H1 (cell line): ENCODE data around the gene ANKRD12. TPM values are rescaled to one million over a fixed set of nuclear protein-coding genes. Genes with fewer than 3 reads are reported as not detected.

Experiments
- CTCF ChIA-PET: fragments of 300-600 bp; sonication (Branson Sonifier 250); formaldehyde crosslinking; loops from one replicate; lab custom pipeline; 2021; ENCODE audit not compliant: partially characterized antibody; lab: Charles Lee
- POLR2A ChIA-PET: fragments of 300-600 bp; sonication (Branson Sonifier 250); formaldehyde crosslinking; loops from one replicate; lab custom pipeline; 2021; ENCODE audit warnings: inconsistent platforms; ENCODE audit not compliant: partially characterized antibody; lab: Charles Lee
- DNase-seq, 2 experiments: peaks; one replicate each; pipeline versions ENCODE4 v3.0.0 to v3.0.0-alpha.2; 2010 to 2022; ENCODE audit warnings: low spot score in 2 of 2, low read depth in 1 of 2, mixed read lengths in 1 of 2
- FAIRE-seq: peaks from 2 replicates; lab custom pipeline; 2011; peaks lifted over from hg19 to GRCh38; lab: Jason Lieb, UNC
- H2AFZ ChIP-seq: 2 replicates; pipeline ENCODE4 v1.8.1; 2012; ENCODE audit warnings: low read length, inconsistent platforms
- H2AK5ac ChIP-seq: 2 replicates; pipeline ENCODE4 v1.6.1; 2013; ENCODE audit warnings: low read depth, low read length
- H2BK120ac ChIP-seq: replicated peaks from 2 replicates; pipeline ENCODE3; 2013; ENCODE audit warnings: low read depth, low read length, inconsistent platforms
- H2BK12ac ChIP-seq: 2 replicates; pipeline ENCODE4 v1.6.1; 2013; ENCODE audit warnings: low read depth, low read length
- H2BK15ac ChIP-seq: 2 replicates; pipeline ENCODE4 v1.6.1; 2013; ENCODE audit warnings: low read length
- H2BK20ac ChIP-seq: 2 replicates; pipeline ENCODE4 v1.6.1; 2013; ENCODE audit warnings: low read length
- H2BK5ac ChIP-seq: 2 replicates; pipeline ENCODE4 v1.6.1; 2013; ENCODE audit warnings: low read depth, low read length
- H3K14ac ChIP-seq: 2 replicates; pipeline ENCODE4 v1.6.1; 2013; ENCODE audit warnings: inconsistent platforms; ENCODE audit not compliant: insufficient read length
- H3K18ac ChIP-seq: 2 replicates; pipeline ENCODE4 v1.6.1; 2013; ENCODE audit warnings: low read length; ENCODE audit errors: extremely low read depth
- H3K23ac ChIP-seq: 2 replicates; pipeline ENCODE4 v1.6.1; 2013; ENCODE audit warnings: inconsistent platforms; ENCODE audit not compliant: insufficient read length
- H3K23me2 ChIP-seq: 2 replicates; pipeline ENCODE4 v1.6.1; 2013; ENCODE audit warnings: low read depth, low read length
- H3K27ac ChIP-seq: 2 replicates; pipeline ENCODE4 v1.6.1; 2011; ENCODE audit warnings: low read depth, low read length, inconsistent platforms
- H3K27me3 ChIP-seq, 4 experiments: replicated peaks in 1 of 4; 1 replicate in 1 of 4; 2 replicates in 3 of 4; pipeline versions ENCODE4 v1.6.1 to v1.8.1; 2011 to 2013; ENCODE audit warnings: low read length in 3 of 4, mild to moderate bottlenecking in 3 of 4, inconsistent platforms in 2 of 4, mixed read lengths in 2 of 4, moderate library complexity in 1 of 4; ENCODE audit not compliant: control insufficient read depth in 3 of 4, insufficient read depth in 3 of 4; ENCODE audit errors: extremely low read depth in 1 of 4
- H3K36me3 ChIP-seq, 4 experiments: 2 replicates each; pipeline versions ENCODE4 v1.6.1 to v1.8.1; 2011 to 2013; ENCODE audit warnings: mild to moderate bottlenecking in 4 of 4, low read length in 3 of 4, moderate library complexity in 2 of 4, control low read depth in 1 of 4, inconsistent platforms in 1 of 4; ENCODE audit not compliant: insufficient read depth in 4 of 4, control insufficient read depth in 2 of 4
- H3K4ac ChIP-seq: replicated peaks from 2 replicates; pipeline ENCODE3; 2013; ENCODE audit warnings: low read length, low read depth, mixed read lengths, inconsistent platforms; ENCODE audit not compliant: insufficient read length
- H3K4me1 ChIP-seq, 4 experiments: replicated peaks in 1 of 4; 1 replicate in 1 of 4; 2 replicates in 3 of 4; pipeline versions ENCODE4 v1.6.1 to v1.8.1; 2011 to 2013; ENCODE audit warnings: low read length in 3 of 4, inconsistent platforms in 2 of 4, mixed read lengths in 1 of 4; ENCODE audit not compliant: insufficient read depth in 4 of 4, control insufficient read depth in 3 of 4
- H3K4me2 ChIP-seq, 2 experiments: 2 replicates each; pipeline versions ENCODE4 v1.6.1 to v1.8.1; 2011 to 2013; ENCODE audit warnings: low read depth in 2 of 2, low read length in 2 of 2, control low read depth in 1 of 2, inconsistent platforms in 1 of 2, mild to moderate bottlenecking in 1 of 2; ENCODE audit not compliant: insufficient read depth in 1 of 2
- H3K4me3 ChIP-seq, 4 experiments: fragments of 200-600, 300-600 bp in 1 of 4; sonication (generic), shearing (Covaris generic), sonication (Bioruptor Twin) in 1 of 4; 2 replicates each; pipeline versions ENCODE4 v1.5.1 to v1.8.1; 2011 to 2016; ENCODE audit warnings: low read length in 4 of 4, low read depth in 3 of 4, control low read depth in 2 of 4, inconsistent platforms in 2 of 4, mild to moderate bottlenecking in 2 of 4, mixed read lengths in 1 of 4, moderate library complexity in 1 of 4; ENCODE audit not compliant: insufficient read depth in 2 of 4; ENCODE audit errors: extremely low read depth in 1 of 4
- H3K56ac ChIP-seq: replicated peaks from 2 replicates; pipeline ENCODE3; 2013; ENCODE audit warnings: low read depth, mild to moderate bottlenecking, mixed read lengths, low read length, inconsistent platforms; ENCODE audit not compliant: insufficient read length
- H3K79me1 ChIP-seq: 2 replicates; pipeline ENCODE4 v1.6.1; 2013; ENCODE audit warnings: low read depth, low read length, control low read depth
- H3K79me2 ChIP-seq, 2 experiments: 2 replicates each; pipeline versions ENCODE4 v1.6.1 to v1.8.1; 2012 to 2013; ENCODE audit warnings: low read length in 2 of 2, mild to moderate bottlenecking in 2 of 2, inconsistent platforms in 1 of 2; ENCODE audit not compliant: insufficient read depth in 2 of 2, control insufficient read depth in 1 of 2
- H3K9ac ChIP-seq, 4 experiments: replicated peaks in 1 of 4; 1 replicate in 1 of 4; 2 replicates in 3 of 4; pipeline versions ENCODE4 v1.6.1 to v1.8.1; 2011 to 2013; ENCODE audit warnings: low read depth in 3 of 4, low read length in 3 of 4, control low read depth in 2 of 4, mild to moderate bottlenecking in 2 of 4, moderate library complexity in 2 of 4, inconsistent platforms in 1 of 4; ENCODE audit errors: extremely low read depth in 1 of 4
- H3K9me3 ChIP-seq, 2 experiments: 2 replicates each; pipeline versions ENCODE4 v1.6.1 to v1.8.1; 2012 to 2013; ENCODE audit warnings: mild to moderate bottlenecking in 2 of 2, moderate library complexity in 2 of 2, control low read depth in 1 of 2, inconsistent platforms in 1 of 2, low read depth in 1 of 2, low read length in 1 of 2, mixed read lengths in 1 of 2; ENCODE audit not compliant: insufficient read depth in 2 of 2
- H4K20me1 ChIP-seq, 2 experiments: replicated peaks in 1 of 2; 2 replicates each; pipeline versions ENCODE3 to v1.8.1; 2011 to 2013; ENCODE audit warnings: inconsistent platforms in 2 of 2, low read length in 2 of 2, mild to moderate bottlenecking in 1 of 2; ENCODE audit not compliant: insufficient read depth in 2 of 2, control insufficient read depth in 1 of 2
- H4K5ac ChIP-seq: 2 replicates; pipeline ENCODE4 v1.6.1; 2013; ENCODE audit warnings: low read length, low read depth, mixed read lengths, inconsistent platforms; ENCODE audit not compliant: insufficient read length
- H4K8ac ChIP-seq: 2 replicates; pipeline ENCODE4 v1.8.0; 2013; ENCODE audit warnings: mild to moderate bottlenecking, moderate library complexity, low read length, inconsistent platforms; ENCODE audit not compliant: insufficient read depth; ENCODE audit errors: extremely low read depth
- H4K91ac ChIP-seq: replicated peaks from 2 replicates; pipeline ENCODE3; 2013; ENCODE audit warnings: low read length, mixed read lengths, inconsistent platforms; ENCODE audit not compliant: insufficient read length
- JUN ChIP-seq: IDR thresholded peaks from 2 replicates; pipeline ENCODE4 v1.6.1; 2011; ENCODE audit warnings: low read depth, mild to moderate bottlenecking, improper control_type of control experiment, low read length
- TAF7 ChIP-seq: optimal IDR thresholded peaks from 2 replicates; pipeline ENCODE3; 2011; ENCODE audit warnings: low read depth, mild to moderate bottlenecking, inconsistent platforms, low read length, moderate library complexity, borderline replicate concordance
- WGBS, 2 experiments: shearing (Covaris generic) in 1 of 2; methylation state at CpG; one replicate each; pipeline versions ENCODE4 v1.1.6 to v1.1.7; 2013 to 2015; ENCODE audit warnings: low lambda C conversion rate in 2 of 2, mixed read lengths in 2 of 2, inconsistent platforms in 1 of 2, low coverage in 1 of 2, missing lambda C conversion rate in 1 of 2; ENCODE audit not compliant: insufficient replicate concordance in 2 of 2, insufficient coverage in 1 of 2, insufficient read length in 1 of 2; ENCODE audit errors: extremely low coverage in 1 of 2, missing lambda C conversion rate in 1 of 2; 5-methylcytosine and 5-hydroxymethylcytosine counted together
- polyA plus RNA-seq, 7 experiments: library from polyadenylated mRNA; depleted of rRNA in 3 of 7; stranded (reverse) in 5 of 7; unstranded in 2 of 7; fragments of >200 nt in 5 of 7; fragments of 200-250 nt in 2 of 7; gene quantifications; 1 replicate in 5 of 7; 2 replicates in 1 of 7; 4 replicates in 1 of 7; pipeline versions ENCODE4 v1.2.1 to v1.2.3, GENCODE V29; 2011 to 2013; ENCODE audit warnings: missing spikeins in 2 of 7, mixed read lengths in 2 of 7
- total RNA-seq: library from RNA; stranded (reverse); fragmentation: NEBNext Ultra II Directional; extraction: Animal tissue kit (Norgen Biotek cat#: 25700); gene quantifications from 2 replicates; pipeline ENCODE4 v1.2.1, GENCODE V29; 2021

ANKRD12 gene
- total and polyA plus RNA-seq, 2 of the 8 experiments (the other 6 are each of a cell fraction or from before 2014, with no cell fraction given): 2.6 to 37.9 TPM

DNA sequence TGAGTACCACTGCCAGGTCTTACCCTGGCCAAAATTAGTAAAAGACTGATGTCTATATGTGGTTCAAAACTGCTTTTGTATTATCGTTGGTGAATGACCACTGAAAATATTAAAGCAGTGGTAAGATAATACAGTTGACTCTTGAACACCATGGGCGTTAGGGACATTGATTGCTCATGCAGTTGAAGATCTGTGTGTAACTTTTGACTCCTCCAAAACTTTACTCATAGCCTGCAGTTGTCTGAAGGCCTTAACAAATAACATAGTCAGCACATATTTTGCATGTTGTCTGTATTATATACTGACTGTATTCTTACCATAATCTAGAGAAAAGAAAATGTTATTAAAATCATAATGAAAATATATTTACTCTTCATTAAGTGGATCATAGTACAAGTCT is 5.8 kb upstream of the ANKRD12 start:
- Histone ChIP-seq H3K4me1 (no peaks in the 10 kb centered on the region), H3K9me3 (no peaks in the 10 kb centered on the region), H3K79me2 (0 out of 4 replicates have a peak, but pooled peaks cover 0 to 2% of the 10 kb centered on the region in 2 experiments), H3K27ac (no peak overlapping the region), H2BK120ac (no peak overlapping the region), H2BK15ac (no peak overlapping the region), H3K14ac (no peak overlapping the region), H3K27me3 (no peaks in the 10 kb centered on the region), H2AFZ (no peak overlapping the region), H4K91ac (no peak overlapping the region), H3K4me2 (no peak overlapping the region), H3K36me3 (peaks cover 9 to 89% (median 37%) of the 10 kb centered on the region in 4 experiments), H3K23me2 (peaks cover 2% of the 10 kb centered on the region), H4K8ac (no peak overlapping the region), H2BK5ac (no peak overlapping the region), H3K18ac (no peak overlapping the region), H3K4ac (no peak overlapping the region), H3K9ac (no peak overlapping the region), H4K5ac (no peak overlapping the region), H4K20me1 (peaks cover 0 to 2% of the 10 kb centered on the region in 2 experiments), H3K56ac (no peak overlapping the region), H2AK5ac (no peak overlapping the region), H2BK12ac (no peak overlapping the region), H2BK20ac (no peak overlapping the region), H3K4me3 (no peak overlapping the region), H3K79me1 (no peaks in the 10 kb centered on the region), H3K23ac (no peak overlapping the region)
- DNase-seq: no peak
- 89% methylated on average over 2 of the region's 2 CpGs; no CpG with 5 or more reads in 1 of the 2 experiments for WGBS, 2 experiments
- ChIA-PET POLR2A (no interaction called here), CTCF (no interaction called here)
- FAIRE-seq: no peak
- TF ChIP-seq TAF7 (no peak), JUN (no peak)
